Nephron progenitor cell (in vitro differentiated cells): Measurements from ENCODE around the gene PHIP.
"Not testable (repeated sequence)": the region's sequence is repeated elsewhere in the genome, so short reads cannot be mapped to it uniquely, and the experiment has no call there.

Experiments
- DNase-seq: peaks from one replicate; pipeline ENCODE4 v3.0.0; 2021
- H3K27ac Mint-ChIP-seq: 2 replicates; pipeline ENCODE4 v1.8.0; 2021; ENCODE audit warnings: mild to moderate bottlenecking, moderate library complexity, mixed read lengths
- H3K27me3 Mint-ChIP-seq: 2 replicates; pipeline ENCODE4 v1.8.0; 2021; ENCODE audit warnings: mild to moderate bottlenecking, low read depth, mixed read lengths; ENCODE audit not compliant: poor library complexity
- H3K36me3 Mint-ChIP-seq: 2 replicates; pipeline ENCODE4 v1.8.0; 2021; ENCODE audit warnings: low read depth, mixed read lengths
- H3K4me1 Mint-ChIP-seq: 2 replicates; pipeline ENCODE4 v1.8.0; 2021; ENCODE audit warnings: mixed read lengths
- H3K4me3 Mint-ChIP-seq: 2 replicates; pipeline ENCODE4 v1.8.0; 2021; ENCODE audit warnings: mild to moderate bottlenecking, moderate library complexity, mixed read lengths
- H3K9me3 Mint-ChIP-seq: 2 replicates; pipeline ENCODE4 v1.8.0; 2021; ENCODE audit warnings: mild to moderate bottlenecking, moderate library complexity, mixed read lengths
- CTCF ChIP-seq: fragments of 200-600 bp; sonication (generic); IDR thresholded peaks from 2 replicates; pipeline ENCODE4 v1.5.0; 2021; ENCODE audit warnings: antibody characterized with exemption

Gene PHIP

GRCh38 chr6:78942446-78942845, 135.6 kb downstream of the PHIP start:
- Mint-ChIP-seq H3K27ac (no peak overlapping the region), H3K4me3 (no peak overlapping the region), H3K27me3 (no peaks in the 10 kb centered on the region), H3K36me3 (peaks cover 62% of the 10 kb centered on the region), H3K9me3 (no peaks in the 10 kb centered on the region), H3K4me1 (no peaks in the 10 kb centered on the region)
- TF ChIP-seq CTCF, result no peak
- DNase-seq, result no peak

GRCh38 chr6:78936515-78936914, 141.5 kb downstream of the PHIP start:
- Mint-ChIP-seq H3K27me3 (peaks cover 3% of the 10 kb centered on the region), H3K9me3 (peaks cover 23% of the 10 kb centered on the region), H3K27ac (no peak overlapping the region), H3K4me3 (no peak overlapping the region), H3K4me1 (no peaks in the 10 kb centered on the region), H3K36me3 (peaks cover 43% of the 10 kb centered on the region)
- no peak for DNase-seq
- no peak for TF ChIP-seq CTCF

GRCh38 chr6:78935553-78935952, 142.5 kb downstream of the PHIP start:
- Mint-ChIP-seq H3K27ac (no peak overlapping the region), H3K27me3 (peaks cover 3% of the 10 kb centered on the region), H3K36me3 (peaks cover 33% of the 10 kb centered on the region), H3K4me1 (no peaks in the 10 kb centered on the region), H3K4me3 (no peak overlapping the region), H3K9me3 (peaks cover 23% of the 10 kb centered on the region)
- no peak for DNase-seq
- no peak for TF ChIP-seq CTCF

- no peak for TF ChIP-seq CTCF
- DNase-seq, result no peak
- peaks cover 84% of the 10 kb centered on the region for H3K9me3 Mint-ChIP-seq
- H3K36me3 Mint-ChIP-seq, result peaks cover 22% of the 10 kb centered on the region
- no peaks in the 10 kb centered on the region for H3K27me3 Mint-ChIP-seq
- no peaks in the 10 kb centered on the region for H3K4me1 Mint-ChIP-seq
- H3K4me3 Mint-ChIP-seq, result no peak overlapping the region
- no peak overlapping the region for H3K27ac Mint-ChIP-seq
Observed at GRCh38 chr6:78925317-78925716, 152.7 kb downstream of the PHIP start.

- Mint-ChIP-seq H3K9me3 (peaks cover 95% of the 10 kb centered on the region), H3K36me3 (peaks cover 36% of the 10 kb centered on the region)
- not testable (repeated sequence) for H3K4me1 Mint-ChIP-seq, H3K27me3 Mint-ChIP-seq, H3K4me3 Mint-ChIP-seq, H3K27ac Mint-ChIP-seq, DNase-seq
Observed at GRCh38 chr6:78921168-78921567, 156.9 kb downstream of the PHIP start.

- Mint-ChIP-seq H3K9me3 (peaks cover 72% of the 10 kb centered on the region), H3K4me3 (no peak overlapping the region), H3K36me3 (peaks cover 36% of the 10 kb centered on the region), H3K27me3 (no peaks in the 10 kb centered on the region), H3K27ac (no peak overlapping the region), H3K4me1 (no peaks in the 10 kb centered on the region)
- TF ChIP-seq CTCF, result no peak
- no peak for DNase-seq
Observed at GRCh38 chr6:78917788-78918187, 160.3 kb downstream of the PHIP start.
